ENCODE data around the gene SCYL1.

DNA sequence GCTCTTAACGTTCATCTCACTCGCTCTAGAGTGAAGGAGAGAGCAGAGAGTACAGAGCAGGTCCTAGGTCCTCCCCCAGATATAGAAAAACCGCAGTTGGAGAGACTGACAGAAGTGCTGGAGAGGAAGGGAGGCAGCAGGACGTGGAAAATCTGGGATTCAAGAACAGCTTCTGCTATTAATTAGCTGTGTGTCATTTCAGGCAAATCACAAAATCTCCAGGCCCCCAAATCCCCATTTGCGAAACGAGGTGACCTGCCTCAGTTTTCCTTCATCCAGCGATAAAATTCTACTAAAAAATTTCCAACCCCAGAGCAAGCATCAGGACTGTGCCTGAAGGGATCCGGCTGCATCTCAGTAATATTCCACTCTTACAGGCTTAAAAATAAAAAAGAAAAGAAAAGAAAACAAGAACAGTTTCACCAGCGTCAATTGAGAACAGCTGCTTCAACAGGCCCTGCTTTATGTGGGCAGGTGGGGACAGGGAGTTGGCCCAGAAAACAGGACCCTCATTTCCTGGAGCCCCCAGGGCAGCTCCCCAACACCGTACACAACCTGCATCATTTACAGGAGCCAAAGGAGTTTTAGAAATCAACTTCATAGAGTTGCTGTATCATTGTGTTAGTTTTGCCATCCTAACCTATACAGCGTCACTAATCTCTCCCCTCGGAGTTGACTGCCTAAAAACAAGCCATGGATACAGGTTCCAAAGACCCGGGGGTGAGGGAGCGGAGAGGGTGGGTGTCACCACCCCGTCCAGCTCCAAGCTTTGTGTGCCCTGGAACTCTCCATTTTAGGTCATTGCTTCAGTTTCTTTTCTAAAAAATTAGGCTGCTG is 28.4 kb upstream of the SCYL1 start:
- TF ChIP-seq, protein P1, sequence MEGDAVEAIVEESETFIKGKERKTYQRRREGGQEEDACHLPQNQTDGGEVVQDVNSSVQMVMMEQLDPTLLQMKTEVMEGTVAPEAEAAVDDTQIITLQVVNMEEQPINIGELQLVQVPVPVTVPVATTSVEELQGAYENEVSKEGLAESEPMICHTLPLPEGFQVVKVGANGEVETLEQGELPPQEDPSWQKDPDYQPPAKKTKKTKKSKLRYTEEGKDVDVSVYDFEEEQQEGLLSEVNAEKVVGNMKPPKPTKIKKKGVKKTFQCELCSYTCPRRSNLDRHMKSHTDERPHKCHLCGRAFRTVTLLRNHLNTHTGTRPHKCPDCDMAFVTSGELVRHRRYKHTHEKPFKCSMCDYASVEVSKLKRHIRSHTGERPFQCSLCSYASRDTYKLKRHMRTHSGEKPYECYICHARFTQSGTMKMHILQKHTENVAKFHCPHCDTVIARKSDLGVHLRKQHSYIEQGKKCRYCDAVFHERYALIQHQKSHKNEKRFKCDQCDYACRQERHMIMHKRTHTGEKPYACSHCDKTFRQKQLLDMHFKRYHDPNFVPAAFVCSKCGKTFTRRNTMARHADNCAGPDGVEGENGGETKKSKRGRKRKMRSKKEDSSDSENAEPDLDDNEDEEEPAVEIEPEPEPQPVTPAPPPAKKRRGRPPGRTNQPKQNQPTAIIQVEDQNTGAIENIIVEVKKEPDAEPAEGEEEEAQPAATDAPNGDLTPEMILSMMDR (IDR thresholded peaks at IDR 0.05), result no peak
- no peak for TF ChIP-seq POLR2A (IDR thresholded peaks at IDR 0.05)
